Omental fat pad (tissue), 4 donors: ENCODE results near the gene ASPDH. TPM values are rescaled to one million over a fixed set of nuclear protein-coding genes. Genes with fewer than 3 reads are reported as not detected.

ENCODE experiments used
- ATAC-seq: fragments of 150-250 bp; one replicate; pipeline ENCODE4 v1.9.1; 2016; ENCODE audit warnings: mild to moderate bottlenecking, moderate library complexity; ENCODE audit not compliant: low FRiP score
- DNase-seq: peaks from one replicate; pipeline ENCODE4 v3.0.0-alpha.2; 2019; ENCODE audit warnings: low spot score
- total RNA-seq, 4 donors: library from RNA; depleted of rRNA; stranded (reverse); fragments of >200 nt; gene quantifications; one replicate each; pipeline ENCODE4 v1.1.0, GENCODE V29; 2016
- TF ChIP-seq, protein P1 (sequence below), 3 donors: fragments of 450-650 bp; IDR thresholded peaks; one replicate each; pipeline ENCODE4 v1.5.1; 2016 to 2017; ENCODE audit warnings: antibody characterized with exemption in 3 of 3, mild to moderate bottlenecking in 3 of 3, moderate library complexity in 2 of 3

ASPDH gene
- total RNA-seq, 4 donors from 2014 or later: not detected

- ATAC-seq: no peak
- TF ChIP-seq, protein P1, sequence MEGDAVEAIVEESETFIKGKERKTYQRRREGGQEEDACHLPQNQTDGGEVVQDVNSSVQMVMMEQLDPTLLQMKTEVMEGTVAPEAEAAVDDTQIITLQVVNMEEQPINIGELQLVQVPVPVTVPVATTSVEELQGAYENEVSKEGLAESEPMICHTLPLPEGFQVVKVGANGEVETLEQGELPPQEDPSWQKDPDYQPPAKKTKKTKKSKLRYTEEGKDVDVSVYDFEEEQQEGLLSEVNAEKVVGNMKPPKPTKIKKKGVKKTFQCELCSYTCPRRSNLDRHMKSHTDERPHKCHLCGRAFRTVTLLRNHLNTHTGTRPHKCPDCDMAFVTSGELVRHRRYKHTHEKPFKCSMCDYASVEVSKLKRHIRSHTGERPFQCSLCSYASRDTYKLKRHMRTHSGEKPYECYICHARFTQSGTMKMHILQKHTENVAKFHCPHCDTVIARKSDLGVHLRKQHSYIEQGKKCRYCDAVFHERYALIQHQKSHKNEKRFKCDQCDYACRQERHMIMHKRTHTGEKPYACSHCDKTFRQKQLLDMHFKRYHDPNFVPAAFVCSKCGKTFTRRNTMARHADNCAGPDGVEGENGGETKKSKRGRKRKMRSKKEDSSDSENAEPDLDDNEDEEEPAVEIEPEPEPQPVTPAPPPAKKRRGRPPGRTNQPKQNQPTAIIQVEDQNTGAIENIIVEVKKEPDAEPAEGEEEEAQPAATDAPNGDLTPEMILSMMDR (IDR thresholded peaks at IDR 0.05): no peak
- DNase-seq: no peak
Measured at GRCh38 chr19:50509366-50509765, 4.3 kb downstream of the ASPDH start.

DNA sequence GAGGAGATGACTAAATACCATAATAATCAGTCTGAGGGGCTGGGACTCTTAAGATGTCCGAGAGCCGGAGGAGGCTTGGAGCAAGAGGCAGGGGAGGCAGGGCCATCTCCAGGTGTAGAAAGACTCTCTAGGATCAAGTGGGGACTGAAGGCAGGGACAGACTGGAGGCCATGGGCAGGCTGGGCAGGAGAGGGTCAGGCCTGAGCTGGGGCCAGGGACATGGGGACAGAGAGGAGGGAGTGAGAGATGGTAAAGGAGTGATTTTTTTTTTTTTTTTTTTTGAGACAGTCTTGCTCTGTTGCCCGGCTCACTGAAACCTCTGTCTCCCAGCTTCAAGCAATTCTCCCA is 4.9 kb downstream of the ASPDH start:
- ATAC-seq (no peak), DNase-seq (no peak)
- TF ChIP-seq, protein P1 (IDR thresholded peaks at IDR 0.05): no peak

DNA sequence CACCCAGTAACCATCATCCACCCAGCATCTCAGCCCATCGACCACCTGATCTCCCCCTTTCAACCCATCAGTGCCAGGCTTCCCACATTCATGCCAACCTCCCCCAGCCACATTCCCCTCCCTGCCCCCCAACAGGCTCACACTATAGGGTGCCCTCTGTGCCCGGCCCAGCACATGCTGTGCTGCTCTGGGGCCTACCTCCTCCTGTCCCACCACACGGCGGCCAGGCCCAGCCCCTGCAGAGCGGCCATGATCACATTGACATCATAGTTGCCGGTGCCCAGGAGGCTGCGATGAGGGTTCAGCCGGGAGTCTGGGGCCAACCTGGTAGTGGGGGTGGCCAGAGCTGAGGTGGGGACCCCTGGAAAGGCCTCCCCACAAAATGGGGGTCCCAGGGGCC is 6.3 kb downstream of the ASPDH start:
- TF ChIP-seq, protein P1 (IDR thresholded peaks at IDR 0.05): no peak
- DNase-seq (no peak), ATAC-seq (no peak)

GRCh38 chr19:50506700-50507099 is 7.0 kb downstream of the ASPDH start:
- DNase-seq (no peak), ATAC-seq (no peak)
- TF ChIP-seq, protein P1 (IDR thresholded peaks at IDR 0.05): no peak

DNA sequence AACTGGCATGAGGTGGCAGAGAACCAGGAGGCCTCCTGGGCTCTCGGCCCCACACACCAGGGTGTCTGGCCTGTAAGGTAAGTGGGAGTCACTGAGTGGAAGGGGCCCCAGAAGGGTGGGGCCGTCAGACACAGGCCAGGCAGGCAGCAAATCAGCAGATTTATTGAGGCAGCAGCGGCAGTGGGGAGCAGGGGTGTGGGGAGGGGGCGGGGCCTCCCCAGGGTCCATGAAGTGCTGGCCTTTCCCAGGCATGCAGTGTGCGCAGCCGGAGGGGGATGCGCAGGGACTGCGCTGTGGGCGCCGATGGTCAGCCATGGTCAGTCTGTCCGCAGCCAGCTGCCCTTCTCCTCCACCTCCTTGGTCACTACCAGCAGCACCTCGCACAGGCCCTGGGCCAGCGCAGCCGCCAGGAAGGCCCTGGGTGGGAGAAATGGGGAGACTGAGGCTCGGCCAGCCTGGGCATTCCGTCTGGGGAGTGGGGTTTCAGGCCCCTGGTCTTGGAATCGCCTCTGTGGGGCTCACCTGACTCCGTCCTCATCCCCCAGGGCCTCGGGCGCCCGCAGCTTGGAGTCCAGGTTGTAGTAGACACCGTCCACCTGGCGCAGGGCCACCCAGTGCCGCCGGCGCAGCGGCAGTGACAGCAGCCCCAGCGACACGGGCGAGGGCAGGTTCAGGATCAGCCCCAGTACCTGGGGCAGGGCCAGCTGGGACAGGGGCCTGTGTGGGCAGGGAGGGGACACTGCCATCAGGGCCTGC is 7.7 kb downstream of the ASPDH start:
- ATAC-seq: no peak
- TF ChIP-seq, protein P1 (IDR thresholded peaks at IDR 0.05): no peak
- DNase-seq: no peak

DNA sequence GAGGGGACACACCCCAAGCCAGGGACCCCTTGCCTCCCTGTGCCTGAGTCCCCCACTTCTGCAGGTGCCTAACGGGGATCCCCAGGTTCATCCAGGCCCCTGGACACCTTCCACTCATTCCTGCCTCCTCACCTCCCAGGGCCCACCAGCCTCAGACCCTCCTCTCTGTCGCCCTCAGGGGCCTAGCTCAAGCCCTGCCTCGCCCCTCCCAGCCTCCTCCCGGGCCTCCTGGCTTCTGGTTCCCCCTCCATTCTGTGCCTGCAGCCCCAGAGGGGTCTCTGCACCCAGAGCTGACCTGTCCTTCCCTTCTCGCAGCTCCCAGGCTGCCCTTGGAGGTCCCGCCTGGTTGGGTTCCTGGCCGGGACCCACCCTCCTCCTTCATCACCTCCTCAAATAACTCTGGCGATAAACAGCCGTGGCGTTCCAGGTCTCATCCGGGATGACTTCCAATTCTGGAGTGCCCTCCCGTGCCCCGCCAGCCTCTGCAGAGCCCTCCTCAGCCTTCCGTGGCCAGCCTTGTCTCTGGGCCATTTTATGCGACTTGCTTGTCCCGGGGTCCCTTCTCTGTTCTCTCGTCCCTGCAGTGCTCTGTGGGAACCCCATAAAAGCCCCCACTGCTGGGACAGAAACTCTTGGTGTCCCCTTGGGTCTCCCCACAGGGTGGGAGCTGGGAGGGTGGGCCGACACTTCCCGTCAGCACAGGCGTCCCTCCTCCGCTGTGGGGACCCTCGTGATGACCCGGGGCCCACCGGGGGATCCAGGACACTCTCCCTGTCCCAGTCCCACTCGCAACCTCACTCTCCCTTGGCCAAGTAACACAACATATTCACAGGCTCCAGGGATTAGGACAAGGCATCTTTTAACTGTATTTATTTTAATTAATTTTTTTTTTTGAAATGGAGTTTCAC is 11.9 kb downstream of the ASPDH start:
- ATAC-seq: no peak
- TF ChIP-seq, protein P1 (IDR thresholded peaks at IDR 0.05): no peak
- no peak for DNase-seq
